Stimulated activated CD4-positive, alpha-beta T cell treated with anti-CD3 and anti-CD28 coated beads, TNF-alpha, amount 100 ng/mL, for 24 hours (primary cell): ENCODE data around the gene GFOD1.

Source experiments
- DNase-seq, 3 experiments: peaks; one replicate each; pipeline ENCODE4 v3.0.0-alpha.2; 2020; ENCODE audit warnings: low read depth in 3 of 3

The GFOD1 gene

GRCh38 chr6:13487122-13488014, at the start of gene GFOD1:
TSS of gene GFOD1 (minus strand) at chr6:13487600. CDS start at chr6:13486890, 710 bp downstream.
- DNase-seq, result peak; percentile 49 to 83 (median 70)

GRCh38 chr6:13536796-13537526, 49.6 kb upstream of the GFOD1 start:
- DNase-seq, result no peak

- DNase-seq, result no peak
Observed at GRCh38 chr6:13535306-13535705, 47.9 kb upstream of the GFOD1 start.

GRCh38 chr6:13534536-13534935, 47.1 kb upstream of the GFOD1 start:
- DNase-seq, result no peak

- DNase-seq, result no peak
Observed at GRCh38 chr6:13531956-13532355, 44.6 kb upstream of the GFOD1 start.

GRCh38 chr6:13528777-13529343, 41.5 kb upstream of the GFOD1 start:
- DNase-seq, result no peak

- DNase-seq, result no peak
Observed at GRCh38 chr6:13528232-13528631, 40.8 kb upstream of the GFOD1 start.

- no peak for DNase-seq
Observed at GRCh38 chr6:13527671-13528056, 40.3 kb upstream of the GFOD1 start.

GRCh38 chr6:13526727-13527670, 39.6 kb upstream of the GFOD1 start:
- DNase-seq, result no peak

GRCh38 chr6:13526357-13526726, 38.9 kb upstream of the GFOD1 start:
- DNase-seq, result no peak

GRCh38 chr6:13524801-13525508, 37.6 kb upstream of the GFOD1 start:
- no peak for DNase-seq

GRCh38 chr6:13523826-13524622, 36.6 kb upstream of the GFOD1 start:
- no peak for DNase-seq

- no peak for DNase-seq
Observed at GRCh38 chr6:13522656-13523055, 35.3 kb upstream of the GFOD1 start.

GRCh38 chr6:13519839-13520238, 32.4 kb upstream of the GFOD1 start:
- no peak for DNase-seq

- no peak for DNase-seq
Observed at GRCh38 chr6:13517116-13517515, 29.7 kb upstream of the GFOD1 start.

GRCh38 chr6:13515912-13516311, 28.5 kb upstream of the GFOD1 start:
- no peak for DNase-seq

GRCh38 chr6:13513626-13514502, 26.5 kb upstream of the GFOD1 start:
- DNase-seq, result no peak

GRCh38 chr6:13512900-13513299, 25.5 kb upstream of the GFOD1 start:
- DNase-seq, result no peak
